Mesenchymal stem cell (in vitro differentiated cells and primary cell): ENCODE measurements around the gene TMEM121.

Experiments
- DNase-seq: peaks from one replicate; pipeline ENCODE4 v3.0.0-alpha.2; 2013
- H2AFZ ChIP-seq: one replicate; pipeline ENCODE4 v1.6.1; 2013; ENCODE audit warnings: low read depth, mild to moderate bottlenecking, control low read depth, inconsistent platforms, low read length, moderate library complexity
- H2AK5ac ChIP-seq: 2 replicates; pipeline ENCODE4 v1.6.1; 2013; ENCODE audit warnings: low read length, moderate library complexity, mild to moderate bottlenecking, inconsistent platforms; ENCODE audit not compliant: severe bottlenecking
- H2BK120ac ChIP-seq: one replicate; pipeline ENCODE4 v1.6.1; 2013; ENCODE audit warnings: low read depth, mild to moderate bottlenecking, inconsistent platforms, low read length, moderate library complexity
- H2BK12ac ChIP-seq, 2 experiments: one replicate each; pipeline ENCODE4 v1.6.1; 2013; ENCODE audit warnings: inconsistent platforms in 2 of 2, low read length in 2 of 2, mild to moderate bottlenecking in 2 of 2, moderate library complexity in 2 of 2, control low read depth in 1 of 2
- H2BK15ac ChIP-seq: one replicate; pipeline ENCODE4 v1.6.1; 2013; ENCODE audit warnings: mild to moderate bottlenecking, low read depth, inconsistent platforms; ENCODE audit not compliant: poor library complexity, severe bottlenecking
- H2BK5ac ChIP-seq: 2 replicates; pipeline ENCODE4 v1.6.1; 2013; ENCODE audit warnings: low read depth, mild to moderate bottlenecking, low read length, control low read depth, inconsistent platforms; ENCODE audit not compliant: poor library complexity, severe bottlenecking
- H3K14ac ChIP-seq, 2 experiments: one replicate each; pipeline ENCODE4 v1.6.1; 2013; ENCODE audit warnings: inconsistent platforms in 2 of 2, low read length in 2 of 2, control low read depth in 1 of 2, mild to moderate bottlenecking in 1 of 2, moderate library complexity in 1 of 2
- H3K18ac ChIP-seq, 2 experiments: one replicate each; pipeline ENCODE4 v1.6.1; 2013; ENCODE audit warnings: inconsistent platforms in 2 of 2, low read length in 2 of 2, control low read depth in 1 of 2, low read depth in 1 of 2, mild to moderate bottlenecking in 1 of 2
- H3K23ac ChIP-seq, 2 experiments: one replicate each; pipeline ENCODE4 v1.6.1; 2013; ENCODE audit warnings: inconsistent platforms in 2 of 2, low read length in 2 of 2, mild to moderate bottlenecking in 2 of 2, moderate library complexity in 2 of 2, control low read depth in 1 of 2
- H3K27ac ChIP-seq: 2 replicates; pipeline ENCODE4 v1.5.1; 2013; ENCODE audit warnings: mild to moderate bottlenecking, moderate library complexity, low read length, control low read depth, inconsistent platforms; ENCODE audit not compliant: poor library complexity, severe bottlenecking
- H3K27me3 ChIP-seq, 2 experiments: 2 replicates each; pipeline versions ENCODE4 v1.6.1 to v1.7.0; 2013; ENCODE audit warnings: low read length in 2 of 2, mild to moderate bottlenecking in 2 of 2, moderate library complexity in 2 of 2, control low read depth in 1 of 2, inconsistent platforms in 1 of 2; ENCODE audit not compliant: control insufficient read depth in 1 of 2, insufficient read depth in 1 of 2
- H3K36me3 ChIP-seq, 2 experiments: 2 replicates each; pipeline versions ENCODE4 v1.6.1 to v1.7.0; 2013; ENCODE audit warnings: low read length in 2 of 2, control low read depth in 1 of 2, inconsistent platforms in 1 of 2, low read depth in 1 of 2, mild to moderate bottlenecking in 1 of 2; ENCODE audit not compliant: insufficient read depth in 2 of 2, control insufficient read depth in 1 of 2
- H3K4ac ChIP-seq, 2 experiments: one replicate each; pipeline ENCODE4 v1.6.1; 2013; ENCODE audit warnings: inconsistent platforms in 2 of 2, low read length in 2 of 2, mild to moderate bottlenecking in 2 of 2, moderate library complexity in 2 of 2, control low read depth in 1 of 2, low read depth in 1 of 2
- H3K4me1 ChIP-seq: 2 replicates; pipeline ENCODE4 v1.6.1; 2013; ENCODE audit warnings: low read depth, low read length, control low read depth; ENCODE audit not compliant: control insufficient read depth, insufficient read depth
- H3K4me2 ChIP-seq: 2 replicates; pipeline ENCODE4 v1.6.1; 2013; ENCODE audit warnings: low read length, mild to moderate bottlenecking, inconsistent platforms; ENCODE audit not compliant: poor library complexity, severe bottlenecking
- H3K4me3 ChIP-seq, 2 experiments: 2 replicates each; pipeline versions ENCODE4 v1.5.1 to v1.7.0; 2013; ENCODE audit warnings: low read length in 2 of 2, mild to moderate bottlenecking in 2 of 2, control low read depth in 1 of 2, low read depth in 1 of 2; ENCODE audit not compliant: insufficient read depth in 1 of 2
- H3K79me1 ChIP-seq: replicated peaks from 2 replicates; pipeline ENCODE4 v1.6.1; 2013; ENCODE audit warnings: mild to moderate bottlenecking, control low read depth, low read length, inconsistent platforms; ENCODE audit not compliant: poor library complexity, severe bottlenecking
- H3K9ac ChIP-seq: 2 replicates; pipeline ENCODE4 v1.7.0; 2013; ENCODE audit warnings: mild to moderate bottlenecking, low read length, moderate library complexity
- H3K9me3 ChIP-seq: 2 replicates; pipeline ENCODE4 v1.7.0; 2013; ENCODE audit warnings: mild to moderate bottlenecking, low read length; ENCODE audit not compliant: control insufficient read depth
- H4K8ac ChIP-seq: one replicate; pipeline ENCODE4 v1.6.1; 2013; ENCODE audit warnings: inconsistent platforms, mild to moderate bottlenecking, low read length, moderate library complexity
- H4K91ac ChIP-seq: one replicate; pipeline ENCODE4 v1.6.1; 2013; ENCODE audit warnings: mild to moderate bottlenecking, low read length, inconsistent platforms
- WGBS: methylation state at CpG from one replicate; pipeline ENCODE4 v1.1.7; 2013; ENCODE audit warnings: mixed read lengths; 5-methylcytosine and 5-hydroxymethylcytosine counted together

The TMEM121 gene

GRCh38 chr14:105536691-105537579 lies 10.6 kb downstream of the TMEM121 start:
- Histone ChIP-seq H3K23ac (peak overlapping the region in 1 of 2 experiments; percentile 42), H3K14ac (no peak overlapping the region), H2BK5ac (no peak overlapping the region), H3K4ac (no peak overlapping the region), H3K4me2 (no peak overlapping the region), H2BK12ac (no peak overlapping the region), H3K27ac (no peak overlapping the region), H3K79me1 (no peaks in the 10 kb centered on the region), H2BK15ac (no peak overlapping the region), H3K9me3 (no peaks in the 10 kb centered on the region), H3K9ac (no peak overlapping the region), H2AK5ac (no peak overlapping the region), H3K18ac (no peak overlapping the region), H3K27me3 (peaks cover 0 to 60% of the 10 kb centered on the region in 2 experiments), H2AFZ (no peak overlapping the region), H4K8ac (no peak overlapping the region), H4K91ac (no peak overlapping the region), H2BK120ac (no peak overlapping the region), H3K4me1 (no peaks in the 10 kb centered on the region), H3K36me3 (no peaks in the 10 kb centered on the region), H3K4me3 (peak overlapping the region in 1 of 2 experiments; percentile 16)
- DNase-seq: no peak
- WGBS: 89% methylated on average over 33 of the region's 34 CpGs

- no peak overlapping the region for H4K91ac ChIP-seq
- H3K27ac ChIP-seq: no peak overlapping the region
- H3K4me2 ChIP-seq: no peak overlapping the region
- peaks cover 0 to 52% of the 10 kb centered on the region in 2 experiments for H3K27me3 ChIP-seq
- no peak overlapping the region for H4K8ac ChIP-seq
- peak overlapping the region in 1 of 2 experiments; percentile 16 for H3K4me3 ChIP-seq
- H3K79me1 ChIP-seq: no peaks in the 10 kb centered on the region
- H2BK15ac ChIP-seq: no peak overlapping the region
- H3K9me3 ChIP-seq: peaks cover 3% of the 10 kb centered on the region
- peak overlapping the region in 1 of 2 experiments; percentile 42 for H3K23ac ChIP-seq
- no peak overlapping the region for H3K9ac ChIP-seq
- no peak overlapping the region for H2BK12ac ChIP-seq
- H2AK5ac ChIP-seq: no peak overlapping the region
- no peak overlapping the region for H2BK120ac ChIP-seq
- no peak overlapping the region for H3K4ac ChIP-seq
- DNase-seq: no peak
- no peak overlapping the region for H3K14ac ChIP-seq
- no peak overlapping the region for H3K18ac ChIP-seq
- no peak overlapping the region for H2BK5ac ChIP-seq
- H2AFZ ChIP-seq: no peak overlapping the region
- H3K4me1 ChIP-seq: no peaks in the 10 kb centered on the region
- no peaks in the 10 kb centered on the region for H3K36me3 ChIP-seq
- 67% methylated on average over 30 of the region's 30 CpGs for WGBS
Measured at GRCh38 chr14:105537580-105538474, 11.4 kb downstream of the TMEM121 start.

GRCh38 chr14:105538481-105539049 lies 12.2 kb downstream of the TMEM121 start:
- Histone ChIP-seq H3K4me1 (no peaks in the 10 kb centered on the region), H2BK5ac (no peak overlapping the region), H2BK15ac (no peak overlapping the region), H2BK12ac (no peak overlapping the region), H3K9ac (no peak overlapping the region), H4K91ac (no peak overlapping the region), H3K9me3 (peaks cover 10% of the 10 kb centered on the region), H3K36me3 (no peaks in the 10 kb centered on the region), H2AK5ac (no peak overlapping the region), H3K27me3 (peaks cover 0 to 45% of the 10 kb centered on the region in 2 experiments), H3K4ac (no peak overlapping the region), H3K27ac (no peak overlapping the region), H2AFZ (no peak overlapping the region), H3K18ac (no peak overlapping the region), H3K14ac (no peak overlapping the region), H4K8ac (no peak overlapping the region), H3K23ac (no peak overlapping the region), H3K79me1 (no peaks in the 10 kb centered on the region), H3K4me2 (no peak overlapping the region), H2BK120ac (no peak overlapping the region), H3K4me3 (no peak overlapping the region)
- DNase-seq: no peak
- 91% methylated on average over 23 of the region's 23 CpGs for WGBS
